Astrocyte (in vitro differentiated cells and primary cell): ENCODE measurements around the gene C9orf43.

Experiments
- EZH2 ChIP-seq: IDR thresholded peaks from 2 replicates; pipeline ENCODE4 v1.6.1; 2012; ENCODE audit warnings: mild to moderate bottlenecking, low read length, inconsistent platforms; ENCODE audit not compliant: insufficient read depth
- TF ChIP-seq, protein P1 (sequence below): IDR thresholded peaks from 2 replicates; pipeline ENCODE4 v1.5.1; 2011; ENCODE audit warnings: low read depth, mild to moderate bottlenecking, inconsistent platforms, low read length, moderate library complexity; ENCODE audit not compliant: insufficient read depth

DNA sequence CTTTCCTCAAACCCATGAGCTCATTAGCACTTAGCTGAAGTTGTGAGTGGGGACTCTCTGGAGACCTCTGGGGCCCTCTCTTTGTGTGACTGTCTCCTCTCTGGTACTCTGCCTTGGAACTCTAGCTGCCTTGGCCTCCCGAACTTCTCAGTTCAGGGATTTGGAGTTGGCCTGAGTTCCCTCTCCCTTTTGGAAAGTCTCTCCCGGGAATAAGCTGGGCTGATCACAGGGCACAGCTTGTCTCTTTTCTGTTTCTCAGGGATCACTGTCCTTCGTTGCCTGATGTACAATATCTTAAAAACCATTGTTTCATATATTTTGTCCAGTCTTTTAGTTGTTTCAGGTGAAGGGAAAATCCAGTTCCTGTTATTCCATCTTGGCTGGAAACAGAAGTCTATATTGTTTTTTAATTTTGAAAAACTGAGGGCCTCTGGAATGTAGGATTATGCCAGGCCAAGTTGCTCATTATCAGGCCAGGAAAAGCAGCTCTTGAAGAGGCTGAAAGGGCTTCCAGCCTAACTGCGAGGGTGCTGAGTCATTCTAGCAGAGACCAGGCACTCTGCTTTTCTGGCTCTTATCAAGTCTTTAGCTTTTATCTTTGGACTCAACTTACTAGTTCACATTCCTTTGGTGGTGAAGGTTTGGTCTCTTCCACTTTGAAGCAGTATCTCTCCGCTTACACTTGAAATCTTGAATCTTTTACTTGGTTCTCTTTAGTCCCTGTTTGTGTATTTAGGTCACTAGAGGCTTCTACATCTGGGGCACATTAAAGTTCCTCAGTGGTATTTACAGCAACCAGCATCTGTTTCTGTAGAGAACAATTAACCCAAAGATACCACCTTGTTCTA is 44.6 kb downstream of the C9orf43 start:
- TF ChIP-seq, protein P1, sequence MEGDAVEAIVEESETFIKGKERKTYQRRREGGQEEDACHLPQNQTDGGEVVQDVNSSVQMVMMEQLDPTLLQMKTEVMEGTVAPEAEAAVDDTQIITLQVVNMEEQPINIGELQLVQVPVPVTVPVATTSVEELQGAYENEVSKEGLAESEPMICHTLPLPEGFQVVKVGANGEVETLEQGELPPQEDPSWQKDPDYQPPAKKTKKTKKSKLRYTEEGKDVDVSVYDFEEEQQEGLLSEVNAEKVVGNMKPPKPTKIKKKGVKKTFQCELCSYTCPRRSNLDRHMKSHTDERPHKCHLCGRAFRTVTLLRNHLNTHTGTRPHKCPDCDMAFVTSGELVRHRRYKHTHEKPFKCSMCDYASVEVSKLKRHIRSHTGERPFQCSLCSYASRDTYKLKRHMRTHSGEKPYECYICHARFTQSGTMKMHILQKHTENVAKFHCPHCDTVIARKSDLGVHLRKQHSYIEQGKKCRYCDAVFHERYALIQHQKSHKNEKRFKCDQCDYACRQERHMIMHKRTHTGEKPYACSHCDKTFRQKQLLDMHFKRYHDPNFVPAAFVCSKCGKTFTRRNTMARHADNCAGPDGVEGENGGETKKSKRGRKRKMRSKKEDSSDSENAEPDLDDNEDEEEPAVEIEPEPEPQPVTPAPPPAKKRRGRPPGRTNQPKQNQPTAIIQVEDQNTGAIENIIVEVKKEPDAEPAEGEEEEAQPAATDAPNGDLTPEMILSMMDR, result no peak
- no peak for TF ChIP-seq EZH2
